ENCODE data around the gene KCNQ1. TPM values are rescaled to one million over a fixed set of nuclear protein-coding genes. Genes with fewer than 3 reads are reported as not detected.

The KCNQ1 gene
- total RNA-seq, 1 experiment from 2014 or later, result 2.5 TPM

- TF ChIP-seq HMGXB4 (CRISPR knock-in tag; IDR thresholded peaks at IDR 0.05), result no peak
- TF ChIP-seq FOXP4 (CRISPR knock-in tag; IDR thresholded peaks at IDR 0.05), result no peak
- no peak for TF ChIP-seq USF1 (CRISPR knock-in tag; IDR thresholded peaks at IDR 0.05)
- no peak for TF ChIP-seq ZNF532 (CRISPR knock-in tag; IDR thresholded peaks at IDR 0.05; ENCODE audit: borderline replicate concordance)
- no peak for TF ChIP-seq NFE2L1 (CRISPR knock-in tag; IDR thresholded peaks at IDR 0.05)
Measured at GRCh38 chr11:2641623-2642022, 196.8 kb downstream of the KCNQ1 start (continued).

- peaks cover 90% of the 10 kb centered on the region for H3K9me3 Mint-ChIP-seq
- ChIA-PET POLR2A (no interaction called here), CTCF (no interaction called here)
- H3K4me3 Mint-ChIP-seq, result no peak overlapping the region
- H3K4me1 Mint-ChIP-seq, result no peaks in the 10 kb centered on the region
- H3K36me3 Mint-ChIP-seq, result peaks cover 94% of the 10 kb centered on the region
- peaks cover 100% of the 10 kb centered on the region; the same call in 1 of the 2 replicates for H3K27me3 Mint-ChIP-seq (ENCODE audit: low read depth)
- H3K27ac Mint-ChIP-seq, result no peak overlapping the region
- DNase-seq (ENCODE audit: low spot score) (no peak), ATAC-seq (no peak)
- TF ChIP-seq ZNF671 (CRISPR knock-in tag; IDR thresholded peaks at IDR 0.05) (no peak), ZNF219 (CRISPR knock-in tag; IDR thresholded peaks at IDR 0.05; ENCODE audit: borderline replicate concordance) (no peak), KAT7 (CRISPR knock-in tag; IDR thresholded peaks at IDR 0.05; ENCODE audit: borderline replicate concordance) (no peak), ZNF416 (CRISPR knock-in tag; IDR thresholded peaks at IDR 0.05) (no peak), ZNF423 (CRISPR knock-in tag; IDR thresholded peaks at IDR 0.05) (no peak), ZNF425 (CRISPR knock-in tag; conservative IDR thresholded peaks at IDR 0.05) (no peak)
- TF ChIP-seq, protein P1, sequence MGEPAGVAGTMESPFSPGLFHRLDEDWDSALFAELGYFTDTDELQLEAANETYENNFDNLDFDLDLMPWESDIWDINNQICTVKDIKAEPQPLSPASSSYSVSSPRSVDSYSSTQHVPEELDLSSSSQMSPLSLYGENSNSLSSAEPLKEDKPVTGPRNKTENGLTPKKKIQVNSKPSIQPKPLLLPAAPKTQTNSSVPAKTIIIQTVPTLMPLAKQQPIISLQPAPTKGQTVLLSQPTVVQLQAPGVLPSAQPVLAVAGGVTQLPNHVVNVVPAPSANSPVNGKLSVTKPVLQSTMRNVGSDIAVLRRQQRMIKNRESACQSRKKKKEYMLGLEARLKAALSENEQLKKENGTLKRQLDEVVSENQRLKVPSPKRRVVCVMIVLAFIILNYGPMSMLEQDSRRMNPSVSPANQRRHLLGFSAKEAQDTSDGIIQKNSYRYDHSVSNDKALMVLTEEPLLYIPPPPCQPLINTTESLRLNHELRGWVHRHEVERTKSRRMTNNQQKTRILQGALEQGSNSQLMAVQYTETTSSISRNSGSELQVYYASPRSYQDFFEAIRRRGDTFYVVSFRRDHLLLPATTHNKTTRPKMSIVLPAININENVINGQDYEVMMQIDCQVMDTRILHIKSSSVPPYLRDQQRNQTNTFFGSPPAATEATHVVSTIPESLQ (CRISPR knock-in tag; IDR thresholded peaks at IDR 0.05), result no peak
- TF ChIP-seq, protein P2, sequence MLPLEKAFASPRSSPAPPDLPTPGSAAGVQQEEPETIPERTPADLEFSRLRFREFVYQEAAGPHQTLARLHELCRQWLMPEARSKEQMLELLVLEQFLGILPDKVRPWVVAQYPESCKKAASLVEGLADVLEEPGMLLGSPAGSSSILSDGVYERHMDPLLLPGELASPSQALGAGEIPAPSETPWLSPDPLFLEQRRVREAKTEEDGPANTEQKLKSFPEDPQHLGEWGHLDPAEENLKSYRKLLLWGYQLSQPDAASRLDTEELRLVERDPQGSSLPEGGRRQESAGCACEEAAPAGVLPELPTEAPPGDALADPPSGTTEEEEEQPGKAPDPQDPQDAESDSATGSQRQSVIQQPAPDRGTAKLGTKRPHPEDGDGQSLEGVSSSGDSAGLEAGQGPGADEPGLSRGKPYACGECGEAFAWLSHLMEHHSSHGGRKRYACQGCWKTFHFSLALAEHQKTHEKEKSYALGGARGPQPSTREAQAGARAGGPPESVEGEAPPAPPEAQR (CRISPR knock-in tag; IDR thresholded peaks at IDR 0.05), result no peak
- TF ChIP-seq, protein P3, sequence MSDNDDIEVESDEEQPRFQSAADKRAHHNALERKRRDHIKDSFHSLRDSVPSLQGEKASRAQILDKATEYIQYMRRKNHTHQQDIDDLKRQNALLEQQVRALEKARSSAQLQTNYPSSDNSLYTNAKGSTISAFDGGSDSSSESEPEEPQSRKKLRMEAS (CRISPR knock-in tag; IDR thresholded peaks at IDR 0.05), result no peak
- TF ChIP-seq, protein P4, sequence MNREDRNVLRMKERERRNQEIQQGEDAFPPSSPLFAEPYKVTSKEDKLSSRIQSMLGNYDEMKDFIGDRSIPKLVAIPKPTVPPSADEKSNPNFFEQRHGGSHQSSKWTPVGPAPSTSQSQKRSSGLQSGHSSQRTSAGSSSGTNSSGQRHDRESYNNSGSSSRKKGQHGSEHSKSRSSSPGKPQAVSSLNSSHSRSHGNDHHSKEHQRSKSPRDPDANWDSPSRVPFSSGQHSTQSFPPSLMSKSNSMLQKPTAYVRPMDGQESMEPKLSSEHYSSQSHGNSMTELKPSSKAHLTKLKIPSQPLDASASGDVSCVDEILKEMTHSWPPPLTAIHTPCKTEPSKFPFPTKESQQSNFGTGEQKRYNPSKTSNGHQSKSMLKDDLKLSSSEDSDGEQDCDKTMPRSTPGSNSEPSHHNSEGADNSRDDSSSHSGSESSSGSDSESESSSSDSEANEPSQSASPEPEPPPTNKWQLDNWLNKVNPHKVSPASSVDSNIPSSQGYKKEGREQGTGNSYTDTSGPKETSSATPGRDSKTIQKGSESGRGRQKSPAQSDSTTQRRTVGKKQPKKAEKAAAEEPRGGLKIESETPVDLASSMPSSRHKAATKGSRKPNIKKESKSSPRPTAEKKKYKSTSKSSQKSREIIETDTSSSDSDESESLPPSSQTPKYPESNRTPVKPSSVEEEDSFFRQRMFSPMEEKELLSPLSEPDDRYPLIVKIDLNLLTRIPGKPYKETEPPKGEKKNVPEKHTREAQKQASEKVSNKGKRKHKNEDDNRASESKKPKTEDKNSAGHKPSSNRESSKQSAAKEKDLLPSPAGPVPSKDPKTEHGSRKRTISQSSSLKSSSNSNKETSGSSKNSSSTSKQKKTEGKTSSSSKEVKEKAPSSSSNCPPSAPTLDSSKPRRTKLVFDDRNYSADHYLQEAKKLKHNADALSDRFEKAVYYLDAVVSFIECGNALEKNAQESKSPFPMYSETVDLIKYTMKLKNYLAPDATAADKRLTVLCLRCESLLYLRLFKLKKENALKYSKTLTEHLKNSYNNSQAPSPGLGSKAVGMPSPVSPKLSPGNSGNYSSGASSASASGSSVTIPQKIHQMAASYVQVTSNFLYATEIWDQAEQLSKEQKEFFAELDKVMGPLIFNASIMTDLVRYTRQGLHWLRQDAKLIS (CRISPR knock-in tag; IDR thresholded peaks at IDR 0.05; ENCODE audit: borderline replicate concordance), result no peak
Measured at GRCh38 chr11:2643746-2644145, 198.9 kb downstream of the KCNQ1 start.

All from WTC11 (cell line).